Right ventricle myocardium inferior (tissue), 1 donor: ENCODE data around the gene IGLL1. TPM values are rescaled to one million over a fixed set of nuclear protein-coding genes. Genes with fewer than 3 reads are reported as not detected.

Experiments
- total RNA-seq: library from RNA; stranded (reverse); fragmentation: NEBNext Ultra II Directional; extraction: Animal tissue kit (Norgen Biotek cat#: 25700); gene quantifications from one replicate; pipeline ENCODE4 v1.2.1, GENCODE V29; 2021
- donor health status: DM: no; HTN: yes; CAD: no; lungs with severe emphysema.

Gene IGLL1
- total RNA-seq, 1 donor from 2014 or later: not detected

Other genes starting within 250 kb of the IGLL1 start
- not detected for gene DRICH1, start 52.0 kb upstream of the IGLL1 start, total RNA-seq
- not detected for gene RGL4, start 110.7 kb upstream of the IGLL1 start, total RNA-seq
- 3.2 TPM for gene ZNF70, start 170.8 kb upstream of the IGLL1 start, total RNA-seq
- 0.43 TPM for gene VPREB3, start 174.1 kb upstream of the IGLL1 start, total RNA-seq
- not detected for gene C22orf15, start 182.7 kb upstream of the IGLL1 start, total RNA-seq
- gene CHCHD10, start 187.7 kb upstream of the IGLL1 start, total RNA-seq: 1,642 TPM
- gene MMP11, start 192.6 kb upstream of the IGLL1 start, total RNA-seq: 28.0 TPM
- 52.5 TPM for gene SMARCB1, start 206.7 kb upstream of the IGLL1 start, total RNA-seq